NCI-H748 (cell line): ENCODE measurements around the gene EBP.
"Not testable (repeated sequence)": the region's sequence is repeated elsewhere in the genome, so short reads cannot be mapped to it uniquely, and the experiment has no call there.

Experiments used
- DNase-seq: peaks from one replicate; lab custom pipeline; 2025; ENCODE audit not compliant: unreplicated experiment; lab: John Stamatoyannopoulos, UW

EBP gene

DNA sequence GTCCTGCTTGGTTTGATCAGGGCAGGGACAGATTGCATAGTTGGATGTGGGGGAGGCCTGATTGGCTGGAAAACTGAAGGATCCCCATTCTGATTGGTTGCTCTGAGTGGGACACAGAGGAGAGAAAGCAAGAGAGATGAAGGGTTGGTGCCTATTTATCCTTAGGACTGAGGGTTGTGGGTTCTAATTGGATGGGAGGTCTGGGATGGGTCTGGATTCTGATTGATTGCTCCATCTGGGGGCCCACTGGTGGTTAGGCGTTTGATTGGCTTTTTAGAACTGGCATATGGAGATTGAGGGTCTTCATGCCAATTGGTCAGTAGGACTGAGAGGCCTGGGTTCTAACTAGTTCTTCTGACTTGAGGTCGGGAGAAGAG lies 644 bp upstream of the EBP start:
- DNase-seq: peak; percentile 67

- DNase-seq: peak; percentile 21
Measured at GRCh38 chrX:48522291-48522690, 683 bp downstream of the EBP start.

GRCh38 chrX:48523682-48524081 lies 2.1 kb downstream of the EBP start:
- no peak for DNase-seq

DNA sequence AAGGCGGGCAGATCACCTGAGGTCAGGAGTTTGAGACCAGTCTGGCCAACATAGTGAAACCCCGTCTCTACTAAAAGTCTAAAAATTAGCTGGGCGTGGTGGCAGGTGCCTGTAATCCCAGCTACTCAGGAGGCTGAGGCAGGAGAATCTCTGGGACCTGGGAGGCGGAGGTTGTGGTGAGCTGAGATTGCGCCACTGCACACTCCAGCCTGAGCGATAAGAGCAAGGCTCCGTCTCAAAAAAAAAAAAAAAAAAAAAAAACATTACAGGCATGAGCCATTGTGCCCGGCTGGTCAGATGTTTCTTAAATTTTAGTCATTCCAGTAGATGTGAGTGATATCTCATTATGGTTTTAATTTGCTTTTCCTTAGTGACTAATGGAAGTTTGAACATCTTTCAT lies 4.2 kb downstream of the EBP start:
- DNase-seq: not testable (repeated sequence)

GRCh38 chrX:48530736-48531135 lies 9.1 kb downstream of the EBP start:
- DNase-seq: no peak

DNA sequence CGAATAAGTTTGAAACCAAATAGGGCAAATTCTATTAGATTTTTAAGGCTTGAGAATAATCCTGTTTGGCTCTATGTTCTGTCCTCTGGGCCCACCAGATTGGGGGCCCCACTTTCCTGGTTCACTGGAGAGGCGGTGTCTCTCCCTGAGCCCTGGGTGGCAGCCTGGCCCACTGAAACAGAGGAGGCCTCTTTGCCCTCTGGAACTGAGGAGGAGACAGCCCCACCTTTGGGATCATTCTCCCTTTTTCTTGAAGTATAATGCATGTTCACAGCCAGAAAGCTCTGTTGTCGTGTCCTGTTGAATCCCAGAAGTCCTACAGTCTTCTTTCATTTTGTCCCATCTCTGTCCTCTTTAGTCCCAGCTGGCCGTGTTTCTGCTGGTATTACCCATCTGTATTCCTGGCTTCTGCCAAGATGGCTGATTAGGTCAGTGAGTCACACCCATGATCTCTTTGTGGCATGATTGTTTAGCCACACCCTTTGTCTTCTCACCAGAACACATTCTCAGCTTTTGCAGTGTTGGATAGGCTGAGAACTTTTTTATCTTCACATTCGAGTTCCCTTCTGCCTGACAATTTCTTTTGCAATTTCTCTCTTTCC lies 9.9 kb downstream of the EBP start:
- DNase-seq: no peak

DNA sequence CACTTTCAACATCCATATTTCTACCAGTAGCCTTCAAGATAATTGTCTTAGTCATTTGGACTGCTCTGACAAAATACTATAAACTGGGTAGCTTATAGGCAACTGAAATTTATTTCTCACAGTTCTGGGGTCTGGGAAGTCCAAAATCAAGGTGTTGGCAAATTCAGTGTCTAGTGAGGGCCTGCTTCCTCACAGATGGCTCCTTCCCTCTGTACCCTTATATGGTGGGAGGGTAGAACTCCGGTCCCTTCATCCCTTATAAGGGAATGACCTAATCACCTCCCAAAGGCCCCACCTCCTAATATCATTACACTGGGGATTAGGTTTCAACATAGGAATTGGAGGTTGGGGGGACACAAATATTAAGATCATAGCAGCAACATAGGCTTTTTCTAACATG lies 10.6 kb downstream of the EBP start:
- DNase-seq: no peak

GRCh38 chrX:48533165-48533564 lies 11.6 kb downstream of the EBP start:
- DNase-seq: no peak

- DNase-seq: no peak
Measured at GRCh38 chrX:48538641-48539344, 17.2 kb downstream of the EBP start.

GRCh38 chrX:48539345-48540027 lies 17.9 kb downstream of the EBP start, which contains the start of gene TBC1D25:
Gene TBC1D25 (plus strand): TSS chrX:48539714. CDS start chrX:48539798, 84 bp downstream.
- DNase-seq: peak; percentile 98

DNA sequence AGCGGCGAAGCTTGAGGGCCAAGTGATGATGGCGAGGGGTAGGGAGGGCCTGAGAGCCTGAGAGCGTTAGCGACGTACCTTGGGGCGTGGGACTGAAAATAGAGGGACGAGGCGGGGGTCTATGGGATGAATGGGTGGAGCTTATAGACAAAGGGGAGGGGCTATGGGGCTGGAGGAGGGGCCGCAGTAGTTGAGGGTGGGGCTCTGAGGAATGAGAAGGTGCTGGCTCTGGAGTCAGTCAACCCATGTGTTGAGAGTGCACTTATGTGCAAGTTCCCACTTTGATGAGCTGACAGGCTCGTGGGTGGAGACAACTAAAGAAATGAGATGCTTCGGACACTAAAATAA lies 18.4 kb downstream of the EBP start:
- DNase-seq: peak; percentile 89

DNA sequence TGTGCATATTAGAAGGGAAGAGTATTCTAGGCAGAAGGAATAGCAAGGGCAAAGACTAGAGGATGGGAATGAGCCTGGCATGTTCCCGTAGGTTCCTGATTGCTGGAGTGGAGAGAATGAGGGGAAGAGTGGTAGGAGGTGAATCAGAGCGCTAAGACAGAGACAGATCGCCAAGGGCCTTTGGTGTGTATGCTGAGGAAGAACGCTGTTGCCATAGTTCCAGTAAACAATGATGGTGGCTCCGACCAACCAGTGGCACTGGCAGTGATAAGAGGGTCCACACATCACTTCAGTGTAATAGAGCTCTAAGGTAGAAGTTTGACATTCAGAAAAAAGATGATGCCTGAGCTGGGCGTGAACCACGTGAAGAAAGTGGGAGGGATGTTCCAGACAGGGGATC lies 18.9 kb downstream of the EBP start:
- no peak for DNase-seq

GRCh38 chrX:48541140-48541814 lies 19.7 kb downstream of the EBP start:
- DNase-seq: no peak

DNA sequence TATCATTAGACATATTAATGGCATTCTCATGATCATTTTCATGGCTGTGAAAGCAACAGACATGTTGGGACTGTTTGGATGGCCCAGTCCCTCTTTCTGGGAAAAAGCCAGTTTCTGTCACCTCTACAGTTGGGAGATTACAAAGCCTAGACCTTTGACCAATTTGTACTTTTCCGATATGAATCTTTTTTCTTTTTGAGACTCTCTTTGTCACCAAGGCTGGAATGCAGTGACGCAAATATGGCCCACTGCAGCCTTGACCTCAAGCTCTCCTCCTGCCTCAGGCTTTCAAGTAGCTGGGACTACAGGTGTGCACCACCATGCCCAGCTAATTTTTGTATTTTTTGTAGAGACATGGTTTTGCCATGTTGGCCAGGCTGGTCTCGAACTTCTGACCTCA lies 27.3 kb downstream of the EBP start:
- no peak for DNase-seq

DNA sequence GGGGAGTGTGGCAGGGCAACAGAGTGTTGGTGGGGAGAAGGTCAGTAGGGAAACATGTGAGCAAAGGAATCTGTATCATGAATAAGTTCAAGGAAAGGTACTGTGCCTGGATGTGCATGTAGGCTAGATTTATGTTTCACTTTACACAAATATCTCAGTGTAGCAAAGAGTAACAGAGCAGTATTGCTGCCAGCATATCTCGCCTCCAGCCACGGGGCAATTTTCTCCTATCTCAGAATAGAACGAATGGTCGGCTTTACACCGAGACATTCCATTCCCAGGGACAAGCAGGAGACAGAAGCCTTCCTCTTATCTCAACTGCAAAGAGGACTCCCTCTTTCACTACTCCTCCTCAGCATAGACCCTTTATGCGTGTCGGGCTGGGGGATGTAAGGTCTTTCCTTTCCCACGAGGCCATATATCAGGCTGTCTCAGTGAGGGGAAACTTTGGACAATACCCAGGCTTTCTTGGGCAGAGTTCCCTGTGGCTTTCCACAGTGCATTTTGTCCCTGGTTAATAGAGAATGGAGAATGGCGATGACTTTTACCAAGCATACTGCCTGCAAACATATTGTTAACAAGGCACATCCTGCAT lies 34.2 kb downstream of the EBP start:
- not testable (repeated sequence) for DNase-seq

DNA sequence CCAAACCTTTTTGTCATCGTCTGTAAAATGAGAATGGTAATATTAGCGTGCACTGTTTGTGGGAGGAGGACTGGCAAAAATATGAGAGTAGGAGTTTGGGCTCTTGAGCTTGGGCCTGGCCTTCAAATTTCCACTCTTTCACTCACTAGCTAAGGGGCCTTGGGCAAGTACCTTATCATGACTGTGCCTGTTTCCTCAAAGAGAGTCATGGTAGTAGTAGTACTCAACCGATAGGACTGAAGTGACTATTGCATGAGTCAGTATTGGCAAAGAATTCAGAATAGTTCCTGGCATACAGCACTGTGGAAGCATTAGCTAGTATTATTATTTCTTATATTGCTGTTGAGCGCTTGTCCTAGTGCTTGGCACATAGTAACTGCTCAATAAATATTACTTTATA lies 36.7 kb downstream of the EBP start:
- no peak for DNase-seq

GRCh38 chrX:48559636-48560035 lies 38.0 kb downstream of the EBP start:
- DNase-seq: no peak

DNA sequence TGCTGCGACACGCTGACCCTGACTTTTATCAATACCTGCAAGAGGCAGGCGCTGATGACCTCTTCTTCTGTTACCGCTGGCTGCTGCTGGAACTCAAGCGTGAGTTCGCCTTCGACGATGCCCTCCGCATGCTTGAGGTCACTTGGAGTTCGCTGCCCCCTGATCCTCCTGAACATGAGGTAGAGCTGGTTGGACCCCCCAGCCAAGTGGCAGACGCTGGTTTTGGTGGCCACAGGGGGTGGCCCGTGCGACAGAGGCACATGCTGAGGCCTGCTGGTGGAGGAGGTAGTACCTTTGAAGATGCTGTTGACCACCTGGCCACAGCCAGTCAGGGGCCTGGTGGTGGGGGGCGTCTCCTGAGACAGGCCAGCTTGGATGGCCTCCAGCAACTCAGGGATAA lies 38.4 kb downstream of the EBP start:
- no peak for DNase-seq

DNA sequence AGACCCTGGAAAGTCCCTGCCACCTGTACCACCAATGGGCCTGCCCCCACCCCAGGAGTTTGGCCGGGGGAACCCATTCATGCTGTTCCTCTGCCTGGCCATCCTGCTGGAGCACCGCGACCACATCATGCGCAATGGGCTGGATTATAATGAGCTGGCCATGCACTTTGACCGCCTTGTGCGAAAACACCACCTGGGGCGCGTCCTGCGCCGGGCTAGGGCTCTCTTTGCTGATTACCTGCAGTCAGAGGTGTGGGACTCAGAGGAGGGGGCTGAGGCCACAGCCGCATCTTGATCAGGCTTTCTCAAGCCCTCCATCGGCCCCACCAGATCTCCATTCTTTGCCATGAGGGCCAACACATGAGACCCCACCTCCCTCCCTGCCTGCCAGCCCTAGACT lies 39.1 kb downstream of the EBP start:
- DNase-seq: no peak

GRCh38 chrX:48569958-48570357 lies 48.4 kb downstream of the EBP start:
- no peak for DNase-seq

GRCh38 chrX:48573690-48574269 lies 52.2 kb downstream of the EBP start:
- peak; percentile 67 for DNase-seq
